Subcutaneous adipose tissue (tissue), 4 donors: Measurements from ENCODE around the gene STYX. TPM values are rescaled to one million over a fixed set of nuclear protein-coding genes. Genes with fewer than 3 reads are reported as not detected.

ENCODE experiments used
- CTCF ChIP-seq: fragments of 450-650 bp; IDR thresholded peaks from one replicate; pipeline ENCODE4 v1.5.1; 2016; ENCODE audit warnings: low read depth, mild to moderate bottlenecking, control low read depth, antibody characterized with exemption, moderate library complexity
- total RNA-seq, 4 donors: library from RNA; depleted of rRNA; stranded (reverse); fragments of >200 nt; gene quantifications; one replicate each; pipeline ENCODE4 v1.1.0, GENCODE V29; 2016

STYX gene
- total RNA-seq, 4 donors from 2014 or later, result 17.7 to 26.9 (median 19.1) TPM

GRCh38 chr14:52755607-52756316, 25.8 kb downstream of the STYX start:
- TF ChIP-seq CTCF, result no peak

DNA sequence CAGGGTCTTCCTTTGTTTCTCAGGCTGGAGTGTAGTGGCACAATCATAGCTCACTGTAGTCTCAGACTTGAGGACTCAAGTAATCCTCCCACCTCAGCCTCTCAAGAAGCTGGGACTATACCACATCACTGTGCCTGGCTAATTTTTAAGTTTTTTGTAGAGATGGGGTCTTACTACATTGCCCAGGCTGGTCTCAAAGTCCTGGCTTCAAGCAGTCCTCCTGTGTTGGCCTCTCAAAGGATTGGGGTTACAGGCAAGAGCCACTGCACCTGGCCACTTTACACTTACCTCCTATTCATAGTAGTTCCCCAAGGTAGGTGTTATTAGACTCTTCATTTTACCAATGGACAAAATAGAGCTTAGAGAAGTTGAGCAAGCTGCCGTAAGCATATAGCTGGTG, 29.2 kb downstream of the STYX start:
- no peak for TF ChIP-seq CTCF

DNA sequence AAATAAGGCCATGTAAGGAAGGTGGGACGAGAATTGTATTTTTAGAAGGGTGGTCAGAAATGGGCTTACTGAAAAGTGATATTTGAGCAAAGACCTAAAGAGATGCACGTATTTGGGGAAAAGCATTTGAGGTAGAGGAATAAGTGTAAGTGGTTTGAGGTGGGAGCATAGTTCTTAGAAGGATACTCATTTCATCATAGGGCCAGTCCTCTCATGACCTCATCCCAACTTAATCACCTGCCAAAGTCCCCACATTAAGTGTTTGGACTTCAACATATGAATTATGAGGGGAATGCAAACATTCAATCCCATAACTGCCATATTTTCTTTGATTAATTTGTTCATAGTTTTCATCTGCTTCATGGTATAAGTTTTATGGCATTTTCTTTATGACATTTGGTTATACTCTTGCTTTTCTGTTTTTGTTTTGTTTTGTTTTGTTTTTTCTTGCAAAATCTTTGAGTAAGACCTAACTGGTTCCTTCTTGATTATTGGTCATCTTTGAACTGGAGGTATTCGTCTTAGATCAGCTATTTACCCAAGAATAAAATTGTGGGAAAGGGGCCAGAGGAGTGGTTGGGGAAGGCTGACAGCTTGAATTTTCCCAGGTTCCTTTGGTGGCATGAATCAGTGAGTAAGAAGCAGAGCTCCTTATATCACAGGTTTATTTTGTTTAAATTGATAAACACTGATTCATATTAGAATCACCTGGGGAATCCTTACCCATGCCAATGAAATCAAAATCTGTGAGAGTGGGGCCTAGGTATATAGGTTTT, 37.3 kb downstream of the STYX start:
- no peak for TF ChIP-seq CTCF

- TF ChIP-seq CTCF, result no peak
Measured at GRCh38 chr14:52769887-52770286, 39.9 kb downstream of the STYX start.

DNA sequence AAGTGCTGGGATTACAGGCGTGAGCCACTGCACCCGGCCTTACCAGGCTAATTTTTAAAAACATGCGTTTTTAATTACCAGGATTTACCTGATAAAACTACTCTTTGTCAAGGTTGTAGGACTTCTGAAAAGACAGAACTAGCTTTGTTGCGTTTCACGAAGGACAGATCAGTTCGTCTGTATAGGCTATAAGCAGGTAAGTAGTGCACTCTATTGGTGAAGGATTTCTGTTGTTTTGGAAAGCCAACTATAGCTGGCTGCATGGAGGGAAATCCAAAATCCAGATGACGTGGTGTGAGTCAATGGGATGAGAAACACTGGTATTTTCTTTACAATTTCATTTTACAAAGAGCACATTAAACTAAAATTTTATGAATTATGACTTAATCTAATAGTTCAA, 46.9 kb downstream of the STYX start:
- TF ChIP-seq CTCF, result no peak

DNA sequence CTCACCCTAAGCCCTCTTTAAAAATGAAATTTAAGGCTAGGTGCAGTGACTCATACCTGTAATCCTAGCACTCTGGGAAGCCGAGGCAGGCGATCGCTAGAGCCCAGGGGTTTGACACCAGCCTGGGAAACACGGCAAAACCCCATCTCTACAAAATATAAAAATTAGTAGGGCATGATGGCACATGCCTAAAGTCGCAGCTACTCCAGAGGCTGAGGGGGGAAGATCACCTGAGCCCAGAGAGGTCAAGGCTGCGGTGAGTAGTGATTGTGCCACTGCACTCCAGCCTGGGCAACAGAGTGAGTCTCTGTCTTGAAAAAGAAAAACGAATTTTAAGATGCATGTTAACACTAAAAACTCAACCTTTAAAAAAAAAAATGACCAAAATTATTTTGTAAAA, 48.7 kb downstream of the STYX start:
- no peak for TF ChIP-seq CTCF

DNA sequence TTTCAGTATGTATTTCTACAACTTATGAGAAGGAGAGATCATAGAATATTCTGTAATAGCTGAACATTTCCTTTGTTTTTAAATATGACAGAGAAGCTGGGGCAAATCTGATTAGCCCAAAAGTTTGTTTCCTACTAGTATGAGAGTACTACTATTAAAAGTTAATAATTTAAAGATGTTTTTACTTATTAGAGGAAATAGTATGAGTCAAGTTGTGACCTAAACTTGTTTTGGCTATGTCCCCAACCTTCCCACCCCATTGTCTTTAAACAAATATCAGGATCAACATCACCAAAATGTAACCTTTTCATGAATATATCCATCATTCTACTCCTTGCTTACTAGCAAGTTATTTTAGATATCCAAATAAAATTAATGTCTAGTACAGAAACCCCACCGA, 50.9 kb downstream of the STYX start:
- no peak for TF ChIP-seq CTCF
